Measurements from ENCODE around the gene AP3B1. TPM values are rescaled to one million over a fixed set of nuclear protein-coding genes. Genes with fewer than 3 reads are reported as not detected.

The AP3B1 gene
- total RNA-seq, 1 experiment from 2014 or later: 41.8 TPM

- Histone ChIP-seq H2BK120ac (ENCODE audit: low read depth, low read length, poor library complexity, severe bottlenecking) (no peak overlapping the region), H4K5ac (ENCODE audit: insufficient read length, low read depth, low read length) (no peak overlapping the region), H3K14ac (ENCODE audit: insufficient read depth, low read length) (no peak overlapping the region), H3K27ac (ENCODE audit: insufficient read length, low read depth, low read length) (no peak overlapping the region), H2BK15ac (ENCODE audit: low read depth, low read length) (no peak overlapping the region), H3K18ac (ENCODE audit: insufficient read length, low read depth, low read length) (no peak overlapping the region), H3K79me1 (ENCODE audit: insufficient read depth, low read depth, low read length, poor library complexity, severe bottlenecking) (no peaks in the 10 kb centered on the region), H2BK12ac (ENCODE audit: insufficient read length, low read depth, low read length) (no peak overlapping the region), H4K91ac (ENCODE audit: insufficient read length, low read depth, low read length) (no peak overlapping the region), H3K79me2 (ENCODE audit: insufficient read depth, low read length) (no peaks in the 10 kb centered on the region), H3K23me2 (ENCODE audit: insufficient read length, low read depth, low read length, poor library complexity, severe bottlenecking) (no peaks in the 10 kb centered on the region), H3K27me3 (ENCODE audit: insufficient read depth, low read length) (peaks cover 4% of the 10 kb centered on the region; the same call in 1 of the 2 replicates), H4K20me1 (ENCODE audit: control insufficient read depth, insufficient read depth, insufficient read length) (no peaks in the 10 kb centered on the region), H4K8ac (replicated peaks; ENCODE audit: insufficient read length, low read depth, low read length) (no peak overlapping the region), H3K9ac (ENCODE audit: extremely low read depth, insufficient read length, low read length) (no peak overlapping the region), H2AK5ac (ENCODE audit: insufficient read length, low read length) (no peak overlapping the region), H3K4ac (ENCODE audit: low read depth, low read length) (no peak overlapping the region), H3K9me3 (ENCODE audit: control insufficient read depth, low read depth, low read length) (no peaks in the 10 kb centered on the region), H2BK5ac (ENCODE audit: insufficient read length, low read length) (no peak overlapping the region), H3T11ph (ENCODE audit: low read length) (no peak overlapping the region), H3K56ac (ENCODE audit: insufficient read length, low read depth, low read length) (no peak overlapping the region), H3K4me1 (ENCODE audit: insufficient read depth, low read length) (no peaks in the 10 kb centered on the region), H3K23ac (ENCODE audit: insufficient read length, low read depth, low read length) (no peak overlapping the region), H2BK20ac (ENCODE audit: low read depth, low read length, poor library complexity, severe bottlenecking) (no peak overlapping the region), H2AFZ (ENCODE audit: low read length) (no peak overlapping the region), H3K4me2 (ENCODE audit: insufficient read depth, insufficient read length, low read length) (no peak overlapping the region)
- Mint-ChIP-seq H3K9me3 (peaks cover 14 to 23% of the 10 kb centered on the region in 2 experiments), H3K4me1 (peaks cover 6 to 12% of the 10 kb centered on the region in 2 experiments), H3K27ac (no peak overlapping the region), H3K36me3 (ENCODE audit: insufficient read depth in 1 of 3, low read depth in 3 of 3) (peaks cover 0 to 19% (median 7%) of the 10 kb centered on the region in 3 experiments; a peak in 4 of 7 replicates), H3K27me3 (ENCODE audit: low read depth) (peaks cover 59% of the 10 kb centered on the region), H3K4me3 (no peak overlapping the region)
- TF ChIP-seq CTCF (conservative IDR thresholded peaks at IDR 0.05): no peak
- DNase-seq: no peak
- WGBS (ENCODE audit: extremely low coverage, insufficient read length, low lambda C conversion rate): no CpG with 5 or more reads among the region's 3 CpGs
These were observed 40.3 kb upstream of the AP3B1 start for GRCh38 chr5:78334811-78335210.

Measured in H9 (cell line).